ENCODE data around the gene SMIM1. TPM values are rescaled to one million over a fixed set of nuclear protein-coding genes. Genes with fewer than 3 reads are reported as not detected.

SMIM1 gene
- polyA plus RNA-seq, 3 donors: 9.8 to 14.6 (median 11.5) TPM

- DNase-seq (ENCODE audit: low read depth in 3 of 3, low spot score in 2 of 3): no peak
Observed at GRCh38 chr1:3817138-3817740, 44.7 kb downstream of the SMIM1 start.

- DNase-seq (ENCODE audit: low read depth in 3 of 3, low spot score in 2 of 3): no peak
Observed at GRCh38 chr1:3817821-3818597, 45.5 kb downstream of the SMIM1 start.

GRCh38 chr1:3819771-3820200 lies 47.2 kb downstream of the SMIM1 start:
- DNase-seq (ENCODE audit: low read depth in 3 of 3, low spot score in 2 of 3): no peak

- no peak for DNase-seq (ENCODE audit: low read depth in 3 of 3, low spot score in 2 of 3)
Observed at GRCh38 chr1:3820316-3820715, 47.8 kb downstream of the SMIM1 start.

- DNase-seq (ENCODE audit: low read depth in 3 of 3, low spot score in 2 of 3): no peak
Observed at GRCh38 chr1:3821004-3821403, 48.5 kb downstream of the SMIM1 start.

GRCh38 chr1:3821447-3821846 lies 48.9 kb downstream of the SMIM1 start:
- no peak for DNase-seq (ENCODE audit: low read depth in 3 of 3, low spot score in 2 of 3)

- DNase-seq (ENCODE audit: low read depth in 3 of 3, low spot score in 2 of 3): no peak
Observed at GRCh38 chr1:3821908-3822307, 49.4 kb downstream of the SMIM1 start.

GRCh38 chr1:3822421-3822820 lies 49.9 kb downstream of the SMIM1 start:
- DNase-seq (ENCODE audit: low read depth in 3 of 3, low spot score in 2 of 3): no peak

- DNase-seq (ENCODE audit: low read depth in 3 of 3, low spot score in 2 of 3): no peak
Observed at GRCh38 chr1:3824650-3825049, 52.1 kb downstream of the SMIM1 start.

GRCh38 chr1:3825356-3825755 lies 52.8 kb downstream of the SMIM1 start:
- no peak for DNase-seq (ENCODE audit: low read depth in 3 of 3, low spot score in 2 of 3)

Other genes with a start within 250 kb of the SMIM1 start
- gene MEGF6, start 161.2 kb upstream of the SMIM1 start, polyA plus RNA-seq (ENCODE audit: insufficient read length in 3 of 3): 1 to 10 TPM; 6.4 to 8.1 (median 7.0) TPM
- 10 to 100 TPM; 41.0 to 45.6 (median 41.6) TPM for gene TPRG1L, start 147.7 kb upstream of the SMIM1 start, polyA plus RNA-seq (ENCODE audit: insufficient read length in 3 of 3)
- 10 to 100 TPM; 16.4 to 19.5 (median 17.0) TPM for gene WRAP73, start 122.6 kb upstream of the SMIM1 start, polyA plus RNA-seq (ENCODE audit: insufficient read length in 3 of 3)
- under 1 TPM; 0.35 to 0.45 (median 0.40) TPM for gene TP73, start 120.2 kb upstream of the SMIM1 start, polyA plus RNA-seq (ENCODE audit: insufficient read length in 3 of 3)
- under 1 TPM; 0.10 to 0.30 (median 0.17) TPM for gene CCDC27, start 20.3 kb upstream of the SMIM1 start, polyA plus RNA-seq (ENCODE audit: insufficient read length in 3 of 3)
- gene LRRC47, start 23.7 kb downstream of the SMIM1 start, polyA plus RNA-seq (ENCODE audit: insufficient read length in 3 of 3): 10 to 100 TPM; 61.9 to 63.4 (median 62.5) TPM
- 10 to 100 TPM; 35.5 to 41.8 (median 37.0) TPM for gene CEP104, start 84.5 kb downstream of the SMIM1 start, polyA plus RNA-seq (ENCODE audit: insufficient read length in 3 of 3)
- 1 to 10 TPM; 6.3 to 8.2 (median 6.4) TPM for gene DFFB, start 84.7 kb downstream of the SMIM1 start, polyA plus RNA-seq (ENCODE audit: insufficient read length in 3 of 3)
- 10 to 100 TPM; 24.9 to 28.6 (median 28.1) TPM for gene C1orf174, start 127.5 kb downstream of the SMIM1 start, polyA plus RNA-seq (ENCODE audit: insufficient read length in 3 of 3)

Data from right renal cortex interstitium (tissue), 3 donors.